HG02840 (cell line): Measurements from ENCODE around the gene DLG2.
A peak's percentile ranks its signal among the peaks of the same experiment; 100 is the strongest.
"Not testable (repeated sequence)": the region's sequence is repeated elsewhere in the genome, so short reads cannot be mapped to it uniquely, and the experiment has no call there.

ENCODE experiments used
- ATAC-seq: cut with Tn5 transposase; IDR thresholded peaks from one replicate; pipeline ENCODE4 v1.9.1; 2021; ENCODE audit warnings: mild to moderate bottlenecking, moderate library complexity, moderate number of reproducible peaks; ENCODE audit not compliant: unreplicated experiment, low FRiP score

The DLG2 gene

GRCh38 chr11:85062659-85063058, 564.5 kb downstream of the DLG2 start:
- peak; percentile 99 for ATAC-seq

- ATAC-seq: no peak
Measured at GRCh38 chr11:85052636-85053035, 574.5 kb downstream of the DLG2 start.

- ATAC-seq: no peak
Measured at GRCh38 chr11:85048801-85049200, 578.3 kb downstream of the DLG2 start.

GRCh38 chr11:85045716-85046115, 581.4 kb downstream of the DLG2 start:
- ATAC-seq: no peak

GRCh38 chr11:85044911-85045310, 582.2 kb downstream of the DLG2 start:
- no peak for ATAC-seq

- ATAC-seq: no peak
Measured at GRCh38 chr11:85042361-85042760, 584.8 kb downstream of the DLG2 start.

GRCh38 chr11:85040166-85040565, 587.0 kb downstream of the DLG2 start:
- no peak for ATAC-seq

DNA sequence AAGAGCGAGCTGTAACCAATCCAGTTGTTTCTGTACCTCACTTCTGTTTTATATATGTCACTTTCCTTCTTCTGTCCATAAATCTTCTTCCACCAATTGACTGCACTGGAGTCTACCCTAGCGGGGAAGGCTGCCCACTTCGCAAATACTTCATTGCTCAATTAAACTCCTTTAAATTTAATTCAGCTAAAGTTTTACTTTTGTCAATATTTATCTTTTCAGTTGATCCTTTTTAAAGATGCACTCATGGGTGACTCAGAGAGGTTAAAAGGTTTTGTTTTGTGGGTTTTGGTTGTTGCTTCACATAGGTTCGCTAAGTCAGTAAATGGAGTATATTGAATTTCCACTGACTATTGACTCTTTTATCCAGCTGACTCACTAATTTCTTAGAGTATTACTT, 597.2 kb downstream of the DLG2 start:
- no peak for ATAC-seq

DNA sequence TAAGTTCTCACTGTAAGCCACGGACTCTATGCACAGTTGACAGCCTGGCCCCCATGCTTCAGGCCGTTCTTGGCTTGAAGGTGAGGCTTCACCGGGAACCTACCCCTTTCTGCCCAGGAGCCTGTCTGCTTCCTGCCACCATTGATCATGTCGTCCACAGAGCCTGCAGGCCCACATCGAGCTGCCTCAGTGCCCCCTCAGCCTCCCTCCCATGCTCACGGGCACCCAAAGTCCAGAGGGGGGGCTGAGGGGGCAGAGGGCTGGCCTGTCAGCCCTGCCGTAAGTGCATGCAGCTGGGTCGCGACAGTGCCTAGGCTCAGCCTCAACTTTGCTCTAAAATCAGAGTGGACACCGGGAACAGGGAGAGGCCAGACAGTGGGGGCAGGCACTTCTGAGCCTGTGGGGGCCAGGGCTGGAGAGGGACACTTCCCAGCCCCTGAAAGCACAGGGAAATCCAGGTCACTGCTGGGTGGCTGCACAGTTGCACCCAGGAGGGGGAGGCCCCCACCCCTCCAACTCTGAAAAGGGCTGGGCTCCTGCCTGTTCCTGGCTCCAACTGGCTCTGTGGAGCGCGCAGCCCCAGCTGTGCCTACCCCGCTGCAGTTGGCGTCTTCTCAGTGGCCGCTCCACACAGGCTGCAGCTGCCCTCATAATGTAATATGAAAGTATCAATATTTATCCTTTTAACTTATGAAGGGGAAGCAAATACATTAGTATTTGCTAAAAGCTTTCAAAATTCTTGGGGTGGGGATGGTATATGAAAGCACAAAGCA, 598.6 kb downstream of the DLG2 start:
- ATAC-seq: no peak

DNA sequence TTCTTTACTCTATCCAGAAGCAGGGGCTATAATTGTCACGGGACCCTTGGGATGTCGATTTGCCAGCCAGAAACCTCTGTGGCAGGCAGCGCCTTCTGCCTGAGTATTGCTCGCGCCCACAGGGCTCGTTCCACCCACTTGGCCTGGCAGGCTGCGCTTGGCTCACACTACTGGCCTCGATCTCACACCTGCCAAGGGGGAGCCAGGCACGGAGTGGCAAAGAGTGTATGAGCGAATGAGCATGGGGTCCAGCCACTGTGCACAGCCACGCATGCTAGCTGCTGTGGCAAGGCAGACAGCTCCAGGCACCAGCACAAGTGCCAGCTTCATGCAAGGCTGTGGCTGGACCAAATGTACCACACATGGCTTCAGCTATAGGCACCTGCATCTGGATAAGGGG, 599.8 kb downstream of the DLG2 start:
- ATAC-seq: no peak

- ATAC-seq: no peak
Measured at GRCh38 chr11:85021058-85021457, 606.1 kb downstream of the DLG2 start.

- no peak for ATAC-seq
Measured at GRCh38 chr11:84993386-84993785, 633.8 kb downstream of the DLG2 start.

- ATAC-seq: no peak
Measured at GRCh38 chr11:84990141-84990540, 637.0 kb downstream of the DLG2 start.

- ATAC-seq: not testable (repeated sequence)
Measured at GRCh38 chr11:84987686-84988187, 639.4 kb downstream of the DLG2 start.

DNA sequence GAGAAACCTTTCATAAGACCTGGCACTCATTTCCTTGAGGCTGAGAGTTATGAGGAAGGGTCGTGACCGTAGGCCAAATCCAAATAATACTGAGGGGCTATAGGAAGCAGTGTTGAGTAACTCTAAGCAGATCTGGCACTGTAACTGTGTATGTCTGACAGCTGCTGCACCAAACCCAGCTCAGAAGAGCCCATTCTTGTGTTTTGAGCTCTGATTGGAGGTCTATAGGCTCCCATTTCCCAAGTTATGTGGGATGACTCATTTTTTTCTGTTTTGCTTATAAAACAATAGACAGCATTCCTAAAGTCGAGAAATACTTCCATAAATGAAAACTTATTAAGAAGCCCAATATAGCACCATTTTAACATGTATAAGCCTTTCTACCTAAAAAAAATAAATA, 645.8 kb downstream of the DLG2 start:
- no peak for ATAC-seq

GRCh38 chr11:84969103-84969502, 658.0 kb downstream of the DLG2 start:
- ATAC-seq: no peak

GRCh38 chr11:84965484-84965883, 661.7 kb downstream of the DLG2 start:
- no peak for ATAC-seq

GRCh38 chr11:84963240-84963639, 663.9 kb downstream of the DLG2 start:
- ATAC-seq: no peak

DNA sequence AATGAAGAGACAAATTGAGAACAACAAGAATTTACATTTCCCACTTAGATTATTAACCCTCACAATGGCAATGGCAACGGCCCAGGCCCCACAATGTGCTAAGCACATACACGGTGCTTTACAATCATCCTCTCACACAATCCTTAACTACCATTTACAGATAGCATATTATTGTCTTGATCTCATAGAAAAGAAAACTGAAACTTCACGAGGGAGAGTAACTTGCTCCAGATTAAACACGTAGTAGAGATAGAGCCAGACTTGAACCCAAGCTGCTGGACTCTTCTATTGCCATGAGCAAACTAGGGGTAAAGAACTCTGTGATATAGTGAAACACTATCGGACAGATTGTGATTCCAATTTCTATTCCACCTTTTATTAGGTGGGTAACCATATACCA, 665.1 kb downstream of the DLG2 start:
- no peak for ATAC-seq

DNA sequence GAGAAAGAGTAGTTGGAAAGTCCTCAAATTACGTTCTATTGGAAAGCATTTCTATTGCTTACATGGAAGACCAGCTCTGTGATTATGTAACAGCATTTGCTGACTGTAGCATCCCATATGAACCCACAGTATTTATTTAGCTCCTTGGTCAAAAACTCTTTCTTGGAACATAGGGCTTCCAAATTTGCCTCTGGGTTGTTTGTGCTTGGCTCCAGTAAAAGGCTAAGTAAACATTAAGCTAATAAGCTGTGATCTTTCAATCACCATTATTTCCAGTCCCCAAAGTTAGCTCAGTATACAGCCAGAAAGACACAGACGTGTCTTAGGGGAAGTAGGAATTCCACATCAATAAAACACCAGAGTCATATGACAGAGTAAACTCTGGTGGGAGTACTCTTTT, 668.8 kb downstream of the DLG2 start:
- no peak for ATAC-seq

- no peak for ATAC-seq
Measured at GRCh38 chr11:84950569-84951270, 676.4 kb downstream of the DLG2 start.
